ENCODE measurements around the gene PPIF.
A peak's percentile ranks its signal among the peaks of the same experiment; 100 is the strongest.
"Not testable (repeated sequence)": the region's sequence is repeated elsewhere in the genome, so short reads cannot be mapped to it uniquely, and the experiment has no call there.

Gene PPIF

DNA sequence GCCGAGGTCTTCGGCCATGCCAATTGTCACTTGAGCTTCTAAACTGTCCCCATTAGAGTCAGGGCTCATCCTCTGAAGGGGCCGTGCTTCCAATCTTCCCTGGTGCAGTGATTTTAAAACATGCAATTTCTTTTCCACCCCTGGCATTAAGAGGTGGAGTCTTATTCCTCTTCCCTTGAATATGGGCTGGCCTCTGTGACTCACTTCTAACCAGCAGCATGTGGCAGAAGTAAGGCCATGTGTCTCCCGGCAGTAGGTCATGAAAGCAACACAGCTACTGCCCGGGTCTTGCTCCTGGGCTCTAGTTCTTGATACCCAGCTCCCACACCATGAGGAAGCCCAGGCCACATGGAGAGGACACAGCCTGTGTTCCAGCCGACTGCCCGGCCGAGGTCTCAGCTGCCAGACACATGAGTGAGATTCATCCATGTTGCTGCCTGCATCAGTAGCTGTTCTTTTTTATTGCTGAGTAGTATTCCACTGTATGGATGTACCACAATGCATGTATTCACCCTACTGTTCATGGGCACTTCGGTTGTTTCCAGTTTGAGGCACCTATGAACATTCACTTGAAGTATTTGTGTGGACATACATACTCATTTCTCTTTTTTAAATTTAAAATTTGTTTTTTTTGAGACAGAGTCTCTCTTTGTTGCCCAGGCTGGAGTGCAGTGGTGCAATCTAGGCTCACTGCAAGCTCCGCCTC is 14.5 kb upstream of the PPIF start:
- not testable (repeated sequence) for DNase-seq

DNA sequence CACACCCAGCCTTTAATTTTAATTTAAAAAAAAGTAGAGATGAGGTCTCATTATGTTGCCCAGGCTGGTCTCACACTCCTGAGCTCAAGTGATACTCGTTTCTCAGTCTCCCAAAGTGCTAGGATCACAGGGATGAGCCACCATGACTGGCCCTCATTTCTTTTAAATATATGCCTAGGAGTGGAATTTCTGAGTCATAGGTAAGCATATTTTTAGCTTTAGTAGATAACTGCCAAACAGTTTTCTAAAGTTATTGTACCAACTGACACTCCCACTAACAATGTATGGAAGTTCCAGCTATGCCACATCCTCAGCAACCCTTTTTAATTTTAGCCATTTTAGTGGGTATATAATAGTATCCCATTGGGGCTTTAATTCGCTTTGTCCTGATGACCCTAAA is 13.8 kb upstream of the PPIF start:
- DNase-seq: no peak

DNA sequence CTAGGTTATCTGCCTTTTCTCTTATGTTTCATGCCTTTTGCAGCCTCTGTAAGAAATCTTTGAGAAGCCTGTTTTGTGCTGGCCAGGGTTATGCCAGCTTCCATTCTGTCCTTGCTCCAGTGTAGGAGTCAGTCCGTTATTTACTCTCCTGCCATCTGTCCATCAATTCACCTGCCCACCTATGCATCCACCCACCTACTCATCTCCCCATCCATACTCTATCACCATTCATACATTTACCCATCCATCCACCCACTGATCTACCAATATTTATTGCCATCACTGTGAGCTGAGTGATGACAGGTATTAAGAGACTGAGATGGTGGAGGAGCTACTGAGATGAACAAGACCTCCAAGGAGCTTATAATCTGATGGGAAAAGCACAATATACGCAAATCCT is 12.7 kb upstream of the PPIF start:
- no peak for DNase-seq

DNA sequence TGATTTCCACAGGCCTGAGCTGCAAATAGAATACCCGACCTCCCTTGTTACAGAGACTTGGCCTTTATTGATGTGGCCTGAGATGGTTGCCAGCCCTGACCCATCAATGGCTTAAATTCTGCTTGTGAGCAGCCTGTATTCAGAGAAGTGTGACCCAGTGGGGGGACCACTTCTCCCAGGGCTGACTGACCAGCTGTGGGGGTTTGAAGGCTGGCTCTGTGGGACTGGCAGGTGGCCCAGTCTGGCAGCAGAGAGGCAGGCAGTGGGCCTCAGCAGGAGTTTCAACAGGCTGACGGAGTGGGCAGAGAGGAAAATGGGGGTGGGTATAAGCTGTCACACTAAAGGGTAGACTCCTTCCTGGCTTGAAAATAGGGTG is 12.2 kb upstream of the PPIF start:
- DNase-seq: no peak

DNA sequence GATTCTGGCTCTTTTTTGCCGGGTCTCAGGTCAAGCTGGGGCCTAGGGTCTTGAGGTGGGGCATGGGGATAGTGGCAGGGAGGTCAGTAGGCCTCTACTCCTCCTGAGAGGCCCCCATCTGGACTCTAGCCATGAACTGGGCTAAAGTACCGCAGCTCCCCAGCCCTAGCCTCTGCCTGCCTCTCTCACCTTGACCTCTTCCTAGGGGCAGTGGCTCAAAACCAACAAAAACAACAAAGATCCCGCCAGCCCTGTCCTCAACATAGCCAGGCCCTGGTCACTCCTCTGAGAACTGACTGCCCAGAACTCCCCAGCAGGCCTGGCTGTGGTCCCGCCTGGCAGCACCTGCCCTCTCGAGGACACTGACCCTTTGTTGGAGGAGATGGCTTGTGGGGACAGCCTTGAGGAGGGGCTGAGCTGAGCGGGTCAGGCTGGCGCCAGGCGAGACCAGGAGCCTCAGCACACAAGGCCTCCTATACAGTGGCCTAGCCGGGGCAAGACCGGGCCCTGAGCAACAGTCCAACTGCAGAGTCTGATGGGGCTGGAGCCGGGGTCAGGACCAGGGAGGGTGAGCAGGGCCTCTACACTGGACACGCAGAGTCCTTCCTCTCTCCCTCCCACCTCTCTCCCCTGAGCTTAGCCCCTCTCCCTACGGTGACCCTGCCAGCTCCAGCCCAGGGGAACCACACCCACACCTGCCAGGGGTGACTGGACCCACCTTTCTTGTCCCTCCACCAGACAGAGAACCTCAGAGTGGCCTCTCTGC is 11.6 kb upstream of the PPIF start:
- DNase-seq: no peak

DNA sequence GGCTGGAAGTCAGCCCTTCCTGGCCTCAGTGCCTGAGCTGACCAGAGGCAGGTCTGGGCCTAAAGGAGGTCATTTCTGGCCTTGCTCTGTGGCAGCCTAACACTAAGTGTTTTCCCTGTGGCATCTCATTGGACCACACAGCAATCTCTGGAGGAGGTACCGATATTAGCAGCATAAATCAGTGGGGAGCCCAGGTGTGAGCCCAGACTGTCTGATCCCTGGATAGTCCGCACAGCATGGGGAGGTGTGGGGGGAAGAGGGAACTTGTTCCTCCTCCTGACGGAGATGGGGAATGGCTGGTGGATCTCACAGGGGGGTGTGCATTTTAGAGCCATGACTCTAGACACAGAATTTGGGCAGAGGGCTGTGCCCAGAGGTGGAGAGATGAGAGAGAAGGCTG is 11.0 kb upstream of the PPIF start:
- DNase-seq: no peak

DNA sequence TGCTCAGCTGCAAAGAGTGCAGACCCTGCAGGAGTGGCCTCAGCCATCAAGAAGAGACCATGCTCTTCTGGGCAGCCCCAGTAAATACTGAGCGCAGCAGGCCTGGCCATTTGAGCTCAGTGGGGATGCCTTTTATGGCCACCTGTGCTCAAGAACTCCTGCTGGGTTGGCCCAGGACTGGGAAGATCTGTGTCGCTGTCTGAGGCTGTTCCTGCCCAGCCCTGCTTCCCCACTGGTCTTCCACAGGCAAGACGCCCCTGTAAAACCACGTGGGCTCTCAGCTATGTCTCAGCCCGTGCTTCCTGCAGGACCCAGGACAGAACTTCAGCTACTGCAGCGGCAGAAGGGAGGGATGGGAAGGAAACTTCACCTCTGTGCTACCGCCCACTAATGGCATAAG is 10.5 kb upstream of the PPIF start:
- no peak for DNase-seq

DNA sequence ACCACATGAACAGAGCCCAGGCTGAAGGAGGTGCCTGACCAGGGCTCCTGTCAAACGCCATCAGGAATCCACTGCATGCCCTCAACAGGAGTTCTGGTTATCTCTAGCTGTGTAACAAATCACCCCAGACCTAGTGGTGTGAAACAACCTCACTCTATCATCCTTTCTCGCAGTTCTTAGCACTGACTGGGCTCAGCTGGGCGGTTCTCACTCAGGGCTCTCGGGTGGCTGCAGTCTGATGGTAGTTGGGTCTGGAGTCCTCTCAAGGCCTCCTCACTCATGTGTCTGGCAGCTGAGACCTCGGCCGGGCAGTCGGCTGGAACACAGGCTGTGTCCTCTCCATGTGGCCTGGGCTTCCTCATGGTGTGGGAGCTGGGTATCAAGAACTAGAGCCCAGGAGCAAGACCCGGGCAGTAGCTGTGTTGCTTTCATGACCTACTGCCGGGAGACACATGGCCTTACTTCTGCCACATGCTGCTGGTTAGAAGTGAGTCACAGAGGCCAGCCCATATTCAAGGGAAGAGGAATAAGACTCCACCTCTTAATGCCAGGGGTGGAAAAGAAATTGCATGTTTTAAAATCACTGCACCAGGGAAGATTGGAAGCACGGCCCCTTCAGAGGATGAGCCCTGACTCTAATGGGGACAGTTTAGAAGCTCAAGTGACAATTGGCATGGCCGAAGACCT is 9.3 kb upstream of the PPIF start:
- DNase-seq: not testable (repeated sequence)

DNA sequence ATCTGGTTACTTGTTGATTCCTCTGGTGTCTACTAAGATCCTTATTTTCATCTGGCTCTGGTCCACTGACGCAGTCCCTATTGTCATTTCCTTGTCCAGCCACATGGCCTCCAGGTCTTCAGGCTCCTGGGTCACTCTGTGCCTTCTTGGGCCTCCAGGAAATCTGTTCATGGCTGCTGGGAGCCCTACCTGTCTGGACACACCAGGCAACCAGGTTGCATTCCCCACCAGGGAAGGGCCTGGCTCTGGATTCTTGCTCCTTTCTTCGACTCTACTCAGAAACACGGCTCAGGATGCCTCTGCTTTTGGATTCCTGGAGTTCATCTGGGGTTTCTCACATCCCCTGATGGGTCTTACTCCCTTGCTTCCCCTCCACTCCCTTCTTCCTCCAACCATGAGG is 8.0 kb upstream of the PPIF start:
- DNase-seq: no peak

DNA sequence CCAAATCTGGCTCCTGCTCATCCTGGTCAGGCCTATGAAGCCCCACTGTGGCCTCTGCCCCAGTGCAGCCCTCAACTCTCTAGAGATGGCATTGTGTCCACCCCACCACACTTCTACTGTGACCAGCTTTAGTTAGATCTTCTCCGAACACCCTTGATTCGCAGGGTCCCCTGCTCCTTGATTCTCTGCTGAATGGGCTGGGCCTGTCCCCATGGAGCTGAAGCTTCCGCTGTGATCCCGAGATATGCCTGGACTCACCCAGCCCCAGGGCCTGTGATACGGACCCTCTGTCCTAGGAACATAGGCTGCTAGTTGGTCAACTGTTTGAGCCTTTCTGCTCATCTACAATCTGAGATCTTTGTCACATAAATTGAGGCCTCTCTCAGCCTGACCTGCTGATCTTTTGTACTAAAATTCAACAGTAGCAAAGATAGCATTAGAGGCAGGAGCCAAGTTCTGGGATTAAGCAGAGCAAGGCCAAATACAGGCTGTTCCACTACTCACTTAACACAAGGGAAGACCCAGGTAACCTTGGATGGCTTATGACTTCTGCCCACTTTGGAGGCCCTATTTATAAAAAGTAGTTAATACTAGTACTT is 6.5 kb upstream of the PPIF start:
- no peak for DNase-seq

DNA sequence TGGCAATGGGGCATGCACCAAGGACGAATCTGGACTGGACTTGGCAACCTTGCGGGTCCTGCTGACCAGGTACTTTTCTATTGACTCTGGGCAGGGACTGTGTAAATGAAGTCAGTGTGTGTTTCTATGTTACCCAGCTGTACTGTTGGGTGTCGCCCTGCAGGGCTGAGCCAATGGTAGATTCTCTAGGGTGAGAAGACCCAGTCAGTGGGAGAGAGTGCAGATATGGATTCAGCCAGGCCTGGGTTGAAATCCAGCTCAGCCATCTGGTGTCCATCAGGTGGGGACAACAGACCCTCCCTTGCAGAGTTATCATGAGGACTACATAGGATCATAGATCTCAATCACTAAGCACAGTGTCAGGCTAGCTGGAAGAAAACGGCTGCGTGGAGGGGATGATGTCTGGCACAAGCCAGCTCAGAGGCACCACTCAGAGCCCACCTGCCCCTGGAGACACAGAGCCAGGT is 4.9 kb upstream of the PPIF start:
- no peak for DNase-seq

DNA sequence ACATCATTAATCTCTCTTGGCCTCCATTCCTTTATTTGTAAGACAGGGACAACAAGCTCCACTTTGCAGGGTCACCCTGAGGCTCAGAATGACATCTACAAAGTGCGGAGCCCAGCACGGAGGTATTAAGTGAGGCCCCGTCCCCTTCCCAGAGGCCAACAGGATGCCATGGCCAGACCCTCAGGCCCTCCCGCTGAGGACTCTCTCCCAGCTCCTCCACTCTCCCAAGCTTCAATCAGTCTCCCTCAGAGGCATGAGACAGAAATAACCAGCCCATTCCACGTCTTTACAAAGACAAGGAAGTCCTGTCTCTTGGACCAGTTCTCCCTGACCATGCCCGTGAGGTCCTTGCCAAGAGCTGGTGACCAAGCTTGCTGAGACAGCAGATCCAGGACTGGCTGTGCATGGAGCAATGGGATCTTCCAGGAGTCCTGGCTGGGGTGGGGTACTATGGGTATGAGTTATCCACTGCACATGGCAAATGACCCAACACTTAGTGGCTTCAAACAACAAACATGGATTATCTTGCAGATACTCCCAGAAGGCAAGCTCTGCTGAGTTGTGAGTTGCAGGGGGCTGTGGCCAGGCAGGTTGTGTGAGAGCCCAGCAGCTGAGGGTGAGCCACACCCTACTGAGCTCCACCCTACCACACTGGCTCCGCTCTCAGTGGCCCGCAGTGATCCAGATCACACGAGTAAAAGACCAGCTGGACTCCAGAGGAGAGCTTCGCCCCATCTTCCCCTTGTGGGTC is 4.3 kb upstream of the PPIF start:
- no peak for DNase-seq

DNA sequence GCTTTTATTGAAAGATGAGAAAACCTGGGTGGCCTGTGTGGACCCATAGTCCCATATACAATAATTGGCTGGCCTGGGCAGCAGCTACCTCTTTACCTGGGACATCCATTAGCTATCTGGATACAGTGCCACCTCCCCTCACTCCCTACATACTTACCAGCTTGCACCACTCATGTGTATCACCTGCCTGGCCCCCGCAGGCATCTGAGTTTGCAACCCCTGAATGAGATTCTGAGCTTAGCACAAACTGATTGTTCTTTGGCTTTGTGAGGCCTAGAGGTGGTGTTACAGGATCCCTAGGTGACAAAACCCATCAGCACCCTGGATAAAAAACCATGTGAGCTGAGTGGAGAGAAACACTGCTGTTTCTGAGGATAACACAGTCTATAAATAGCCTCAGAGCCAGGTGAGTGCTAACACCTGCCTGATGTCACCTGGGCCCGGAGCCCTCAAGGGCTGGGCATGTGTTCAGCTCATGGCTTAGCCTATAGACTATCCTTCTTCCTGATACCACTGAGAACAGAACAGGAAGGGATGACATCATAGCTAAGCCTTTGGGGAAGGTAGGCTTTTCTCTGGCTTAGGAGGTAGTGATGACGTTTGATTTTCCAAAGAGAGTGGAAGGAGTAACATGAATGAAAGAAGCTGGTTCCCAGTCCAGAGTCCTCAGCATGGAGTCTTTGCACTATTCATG is 2.6 kb upstream of the PPIF start:
- DNase-seq: no peak

DNA sequence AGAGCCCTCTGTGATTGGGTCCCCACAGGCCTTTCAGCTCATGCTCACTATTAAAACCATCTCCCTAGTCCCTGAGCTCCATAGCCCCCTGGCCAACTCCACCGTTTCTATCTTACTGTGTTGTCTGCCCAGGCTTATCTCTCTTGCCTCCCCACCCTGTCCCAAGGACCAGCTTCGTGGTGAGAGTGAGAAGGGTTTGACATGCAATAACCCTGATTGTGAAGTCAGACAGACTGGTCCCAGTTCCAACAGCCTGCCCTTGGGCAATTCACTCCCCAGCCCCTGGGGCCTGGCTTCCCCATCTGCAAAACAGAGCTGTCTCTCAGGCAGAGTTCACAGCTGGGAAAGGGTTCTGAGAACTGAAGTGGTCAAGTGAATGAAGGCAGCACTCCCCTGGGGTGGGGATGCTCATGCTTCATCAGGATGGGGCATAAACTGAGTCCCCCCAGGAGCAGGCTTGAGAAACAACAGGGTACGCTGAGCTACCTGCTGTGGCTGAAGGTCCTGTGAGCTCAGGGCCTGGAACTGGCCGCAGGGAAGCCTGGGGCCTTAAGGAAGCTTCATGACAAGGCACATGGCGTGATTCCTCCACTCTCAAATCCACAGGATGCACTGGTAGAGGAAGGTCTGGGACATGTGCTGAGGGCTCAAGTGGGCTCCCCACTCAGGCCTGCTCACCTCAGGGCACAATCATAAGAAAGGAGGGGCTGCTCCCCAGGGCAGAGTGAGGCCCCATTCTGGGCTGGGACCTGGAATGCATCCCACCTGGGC is 1.8 kb upstream of the PPIF start:
- no peak for DNase-seq

DNA sequence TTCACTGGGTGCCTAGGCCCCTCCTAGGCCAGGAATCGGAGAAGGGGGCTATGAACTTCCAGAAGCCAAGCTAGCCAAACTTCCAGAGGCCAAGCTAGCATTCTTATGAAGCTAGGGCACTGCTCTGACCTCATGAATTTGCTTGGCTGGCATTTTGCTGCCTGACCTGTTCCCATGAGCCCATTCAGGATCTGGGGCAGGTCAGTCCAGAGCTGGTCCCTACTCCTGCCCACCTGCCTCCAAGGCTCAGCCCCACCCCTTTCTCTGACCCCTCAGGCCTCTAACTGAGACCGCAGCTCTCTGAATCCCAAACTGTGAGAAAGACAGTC is 1.3 kb upstream of the PPIF start:
- DNase-seq: no peak

DNA sequence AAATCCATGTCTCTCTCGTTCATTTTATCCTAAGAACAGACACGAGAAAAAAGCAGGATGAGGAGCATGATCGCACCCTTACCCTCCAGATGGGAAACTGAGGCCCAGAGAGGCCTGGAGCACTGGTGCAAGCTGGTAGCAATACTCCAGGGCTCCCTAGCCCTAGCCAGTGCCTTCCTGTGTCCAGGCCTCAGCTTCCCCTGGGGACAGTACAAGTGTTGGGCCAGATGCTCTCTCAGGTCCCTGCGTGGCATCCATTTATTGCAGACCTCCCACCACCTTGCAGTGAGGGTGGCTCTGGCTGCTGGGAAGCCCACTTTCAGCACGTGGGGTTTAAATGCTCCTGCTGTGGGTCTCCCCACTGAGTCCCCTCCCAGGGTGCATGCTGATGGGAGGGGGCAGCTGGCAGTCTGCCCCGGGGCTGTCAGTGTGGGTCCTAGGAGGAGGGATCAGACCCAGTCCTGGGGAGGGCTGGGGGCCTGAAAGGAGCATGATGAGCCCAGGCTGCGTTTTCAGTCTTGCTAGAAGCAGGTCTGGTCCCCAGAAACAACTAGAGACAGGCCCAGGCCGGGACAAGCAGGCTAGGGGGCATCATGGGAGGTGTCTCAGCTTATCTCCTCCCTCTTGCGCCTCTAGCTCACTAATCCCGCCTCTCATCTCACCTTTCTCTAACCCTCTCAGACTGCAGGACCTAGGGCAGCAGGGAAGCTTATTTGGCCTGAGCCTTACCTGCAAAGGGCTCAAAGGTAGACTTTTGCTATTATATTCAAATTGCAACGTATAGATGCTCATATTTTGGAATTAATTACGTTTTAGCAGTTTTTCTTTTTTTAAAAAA is 662 bp upstream of the PPIF start:
- no peak for DNase-seq

DNA sequence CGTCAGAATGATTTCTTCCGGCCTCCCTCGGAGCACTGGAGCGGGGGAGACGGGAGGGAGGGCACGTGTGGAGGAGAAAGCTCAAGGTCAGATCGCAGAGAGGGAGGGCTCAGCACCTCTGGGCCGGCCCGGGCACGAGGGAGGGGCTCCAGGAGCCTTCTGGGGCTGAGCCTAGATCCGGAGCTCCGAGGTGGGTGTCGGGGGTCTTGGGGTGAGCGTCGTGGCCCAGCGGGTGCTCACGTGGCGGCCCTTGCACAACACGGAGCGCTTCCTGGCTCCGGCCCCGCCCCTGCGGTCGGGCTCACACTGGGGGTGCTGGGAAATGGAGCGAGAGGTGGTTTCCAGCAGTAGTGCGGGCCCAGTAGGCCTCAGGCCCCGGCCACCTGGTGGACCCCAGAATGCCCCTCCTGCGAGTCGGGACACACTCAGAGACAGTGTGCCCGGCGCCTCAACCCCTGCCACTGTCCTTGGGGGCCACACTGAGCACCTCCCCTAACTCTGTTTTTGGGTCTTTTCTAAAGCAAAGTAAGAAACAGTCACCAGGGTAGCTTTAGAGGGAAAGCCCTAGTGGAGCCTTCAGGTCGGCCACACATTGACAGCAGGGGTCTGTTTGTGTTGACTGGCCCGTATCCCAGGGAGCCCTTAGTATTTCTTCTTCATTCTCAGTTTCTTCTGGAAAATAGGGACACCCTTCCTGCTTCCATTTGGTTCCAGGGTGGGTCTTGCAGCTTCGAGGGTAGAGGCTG is 798 bp downstream of the PPIF start:
- DNase-seq: peak; percentile 82

DNA sequence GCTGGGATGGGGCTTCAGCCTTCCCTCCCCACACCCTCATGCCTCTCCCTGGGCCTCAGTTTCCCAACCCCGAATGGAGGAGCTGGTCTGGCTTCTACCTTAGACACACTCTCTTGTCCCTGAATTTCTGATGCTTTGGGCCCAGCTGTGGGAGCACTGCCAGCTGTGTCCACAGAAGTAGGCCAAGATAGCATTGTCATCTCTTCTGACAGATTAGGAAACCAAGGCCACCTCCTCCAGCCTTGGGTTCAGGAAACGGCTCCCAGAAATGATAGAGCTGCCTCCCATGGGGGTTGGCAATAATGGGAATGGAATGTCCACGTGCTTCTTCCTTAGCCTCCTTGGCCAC is 1.3 kb downstream of the PPIF start:
- no peak for DNase-seq

DNA sequence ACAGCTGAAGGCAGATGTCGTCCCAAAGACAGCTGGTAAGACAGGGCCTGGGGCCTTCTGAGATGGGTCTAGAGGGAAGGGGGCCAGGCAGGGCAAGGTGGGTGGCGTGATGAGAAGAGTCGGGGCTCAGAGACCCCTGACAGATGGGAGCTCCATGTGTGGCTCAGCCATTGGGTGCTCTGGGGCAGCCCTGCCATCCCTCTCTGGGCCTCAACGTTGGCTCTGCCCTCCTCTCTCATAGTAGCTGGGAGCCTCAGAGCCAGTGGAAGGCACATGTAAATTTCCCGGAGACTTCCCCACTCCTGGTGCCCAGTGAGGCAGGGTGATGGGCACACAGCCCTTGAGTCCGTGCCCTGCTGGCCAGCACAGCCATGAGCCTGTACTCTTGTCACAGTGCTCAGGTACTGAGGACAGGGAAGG is 1.8 kb downstream of the PPIF start:
- no peak for DNase-seq

All from CD4-positive, alpha-beta T cell treated with Interleukin-6 for 4 hours (primary cell).